Bronchial epithelial cell (primary cell): ENCODE data around the gene MGMT. TPM values are rescaled to one million over a fixed set of nuclear protein-coding genes. Genes with fewer than 3 reads are reported as not detected.

ENCODE experiments used
- DNase-seq: peaks from one replicate; pipeline ENCODE4 v3.0.0-alpha.2; 2010; ENCODE audit warnings: low read depth
- FAIRE-seq: peaks from 2 replicates; lab custom pipeline; 2011; peaks lifted over from hg19 to GRCh38; lab: Jason Lieb, UNC
- H3K27me3 ChIP-seq: 2 replicates; pipeline ENCODE4 v1.5.1; 2011; ENCODE audit warnings: low read length; ENCODE audit not compliant: control insufficient read depth, insufficient read depth
- H3K36me3 ChIP-seq: 2 replicates; pipeline ENCODE4 v1.5.1; 2011; ENCODE audit warnings: low read length; ENCODE audit not compliant: control insufficient read depth, insufficient read depth
- H3K4me3 ChIP-seq: 2 replicates; pipeline ENCODE4 v1.5.1; 2011; ENCODE audit warnings: mild to moderate bottlenecking, low read depth, low read length, control low read depth
- total RNA-seq: library from RNA; depleted of rRNA; stranded (reverse); fragments of >200 nt; gene quantifications from 2 replicates; pipeline ENCODE4 v1.2.1, GENCODE V29; 2014
- TF ChIP-seq, protein P1 (sequence below): IDR thresholded peaks from 2 replicates; pipeline ENCODE4 v1.5.1; 2011; ENCODE audit warnings: mild to moderate bottlenecking, moderate library complexity, low read length, control low read depth, inconsistent platforms; ENCODE audit not compliant: insufficient read depth, severe bottlenecking

MGMT gene
- total RNA-seq = 19.3 and 19.7 TPM in 2 replicates

DNA sequence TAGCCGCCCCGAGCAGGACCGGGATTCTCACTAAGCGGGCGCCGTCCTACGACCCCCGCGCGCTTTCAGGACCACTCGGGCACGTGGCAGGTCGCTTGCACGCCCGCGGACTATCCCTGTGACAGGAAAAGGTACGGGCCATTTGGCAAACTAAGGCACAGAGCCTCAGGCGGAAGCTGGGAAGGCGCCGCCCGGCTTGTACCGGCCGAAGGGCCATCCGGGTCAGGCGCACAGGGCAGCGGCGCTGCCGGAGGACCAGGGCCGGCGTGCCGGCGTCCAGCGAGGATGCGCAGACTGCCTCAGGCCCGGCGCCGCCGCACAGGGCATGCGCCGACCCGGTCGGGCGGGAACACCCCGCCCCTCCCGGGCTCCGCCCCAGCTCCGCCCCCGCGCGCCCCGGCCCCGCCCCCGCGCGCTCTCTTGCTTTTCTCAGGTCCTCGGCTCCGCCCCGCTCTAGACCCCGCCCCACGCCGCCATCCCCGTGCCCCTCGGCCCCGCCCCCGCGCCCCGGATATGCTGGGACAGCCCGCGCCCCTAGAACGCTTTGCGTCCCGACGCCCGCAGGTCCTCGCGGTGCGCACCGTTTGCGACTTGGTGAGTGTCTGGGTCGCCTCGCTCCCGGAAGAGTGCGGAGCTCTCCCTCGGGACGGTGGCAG, at the start of gene MGMT:
Gene MGMT (plus strand): TSS at position 539 of the 656 bp plus-strand sequence.
- peak; percentile 44 for DNase-seq
- no peak for FAIRE-seq
- no peaks in the 10 kb centered on the region for H3K27me3 ChIP-seq
- H3K4me3 ChIP-seq = peak within 1 kb of the TSS; percentile 85
- no peaks in the 10 kb centered on the region for H3K36me3 ChIP-seq
- TF ChIP-seq, protein P1, sequence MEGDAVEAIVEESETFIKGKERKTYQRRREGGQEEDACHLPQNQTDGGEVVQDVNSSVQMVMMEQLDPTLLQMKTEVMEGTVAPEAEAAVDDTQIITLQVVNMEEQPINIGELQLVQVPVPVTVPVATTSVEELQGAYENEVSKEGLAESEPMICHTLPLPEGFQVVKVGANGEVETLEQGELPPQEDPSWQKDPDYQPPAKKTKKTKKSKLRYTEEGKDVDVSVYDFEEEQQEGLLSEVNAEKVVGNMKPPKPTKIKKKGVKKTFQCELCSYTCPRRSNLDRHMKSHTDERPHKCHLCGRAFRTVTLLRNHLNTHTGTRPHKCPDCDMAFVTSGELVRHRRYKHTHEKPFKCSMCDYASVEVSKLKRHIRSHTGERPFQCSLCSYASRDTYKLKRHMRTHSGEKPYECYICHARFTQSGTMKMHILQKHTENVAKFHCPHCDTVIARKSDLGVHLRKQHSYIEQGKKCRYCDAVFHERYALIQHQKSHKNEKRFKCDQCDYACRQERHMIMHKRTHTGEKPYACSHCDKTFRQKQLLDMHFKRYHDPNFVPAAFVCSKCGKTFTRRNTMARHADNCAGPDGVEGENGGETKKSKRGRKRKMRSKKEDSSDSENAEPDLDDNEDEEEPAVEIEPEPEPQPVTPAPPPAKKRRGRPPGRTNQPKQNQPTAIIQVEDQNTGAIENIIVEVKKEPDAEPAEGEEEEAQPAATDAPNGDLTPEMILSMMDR = no peak

DNA sequence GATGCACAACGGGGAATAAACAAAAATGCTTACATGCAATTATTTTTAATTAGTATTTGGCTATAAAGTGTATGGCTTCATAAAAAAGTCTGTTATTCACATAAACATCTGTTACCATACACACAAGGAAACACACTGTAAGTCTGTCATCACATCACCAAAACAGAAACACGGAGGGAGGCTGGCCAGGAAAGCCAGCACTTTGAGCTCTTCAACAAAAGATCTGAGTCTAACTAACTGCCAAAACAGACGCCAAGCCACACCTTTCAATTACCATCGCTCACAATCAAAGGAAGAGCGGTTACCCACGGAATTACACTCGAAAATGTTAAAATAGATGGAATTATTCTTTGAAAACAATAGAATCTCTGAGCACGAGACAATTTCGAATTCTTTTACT, 49.2 kb upstream of the MGMT start:
- Histone ChIP-seq H3K27me3 (no peaks in the 10 kb centered on the region), H3K4me3 (no peak overlapping the region), H3K36me3 (no peaks in the 10 kb centered on the region)
- DNase-seq (no peak), FAIRE-seq (no peak)
- TF ChIP-seq, protein P1 = no peak

GRCh38 chr10:129418496-129419225, 48.4 kb upstream of the MGMT start:
- TF ChIP-seq, protein P1 = no peak
- H3K4me3 ChIP-seq = no peak overlapping the region
- DNase-seq (no peak), FAIRE-seq (no peak)
- H3K27me3 ChIP-seq = no peaks in the 10 kb centered on the region
- H3K36me3 ChIP-seq = no peaks in the 10 kb centered on the region

DNA sequence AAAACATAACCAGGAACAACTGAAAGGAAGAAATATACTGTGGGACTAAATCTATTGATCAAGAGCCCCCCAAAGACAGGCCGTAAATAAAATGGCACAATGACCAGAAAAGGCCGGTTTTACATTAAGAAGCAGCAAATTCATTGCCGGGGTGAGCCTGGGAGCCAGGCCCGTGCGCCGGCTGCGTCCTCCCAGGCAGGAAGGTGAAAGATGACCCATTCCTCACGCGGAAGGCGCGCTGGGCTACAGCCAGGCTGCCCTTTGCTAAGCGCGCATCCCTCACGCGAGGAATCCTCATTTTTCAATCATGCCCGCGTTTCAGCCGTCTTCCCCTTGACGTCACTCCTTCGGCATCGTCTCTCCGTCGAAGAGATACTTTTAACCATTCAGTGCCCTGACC, 47.6 kb upstream of the MGMT start:
- no peak overlapping the region for H3K4me3 ChIP-seq
- TF ChIP-seq, protein P1 = no peak
- no peak for FAIRE-seq
- no peak for DNase-seq
- no peaks in the 10 kb centered on the region for H3K36me3 ChIP-seq
- no peaks in the 10 kb centered on the region for H3K27me3 ChIP-seq

GRCh38 chr10:129421399-129422010, 45.5 kb upstream of the MGMT start:
- DNase-seq (no peak), FAIRE-seq (no peak)
- no peak overlapping the region for H3K4me3 ChIP-seq
- no peaks in the 10 kb centered on the region for H3K27me3 ChIP-seq
- H3K36me3 ChIP-seq = no peaks in the 10 kb centered on the region
- TF ChIP-seq, protein P1 = no peak
